Measurements from ENCODE around the gene DGKE. TPM values are rescaled to one million over a fixed set of nuclear protein-coding genes. Genes with fewer than 3 reads are reported as not detected.

Gene DGKE
- total RNA-seq, 2 experiments from 2014 or later: 34.2 to 35.7 TPM

GRCh38 chr17:56914581-56915273, 80.8 kb downstream of the DGKE start:
- ChIA-PET CTCF (interaction anchor here (1.1 to 1.9 kb wide), 4 partner anchors 22 to 80 kb away, joined by 3 to 8 read pairs (median 4); partner anchors contain the start of gene COIL), POLR2A (interaction anchor here (0.7 to 2.7 kb wide), 19 partner anchors 9 to 172 kb away, joined by 3 to 8 read pairs (median 4); no protein-coding TSS in a partner anchor)
- Mint-ChIP-seq H3K36me3 (ENCODE audit: low read depth) (peaks cover 59% of the 10 kb centered on the region), H3K27me3 (no peaks in the 10 kb centered on the region), H3K9me3 (peaks cover 22% of the 10 kb centered on the region), H3K4me3 (peak overlapping the region; percentile 98), H3K4me1 (peaks cover 58% of the 10 kb centered on the region), H3K27ac (peak overlapping the region; percentile 86)
- DNase-seq: no peak

- no peak for DNase-seq
- peaks cover 42% of the 10 kb centered on the region for H3K4me1 Mint-ChIP-seq
- ChIA-PET CTCF (no interaction called here), POLR2A (no interaction called here)
- H3K4me3 Mint-ChIP-seq: no peak overlapping the region
- H3K27me3 Mint-ChIP-seq: no peaks in the 10 kb centered on the region
- H3K9me3 Mint-ChIP-seq: peaks cover 24% of the 10 kb centered on the region
- peaks cover 32% of the 10 kb centered on the region for H3K36me3 Mint-ChIP-seq (ENCODE audit: low read depth)
- no peak overlapping the region for H3K27ac Mint-ChIP-seq
These were observed 83.8 kb downstream of the DGKE start for GRCh38 chr17:56917559-56918296.

GRCh38 chr17:56918916-56919315, 85.0 kb downstream of the DGKE start:
- peaks cover 27% of the 10 kb centered on the region for H3K36me3 Mint-ChIP-seq (ENCODE audit: low read depth)
- POLR2A ChIA-PET: interaction anchor here (1.0 kb wide), 1 partner anchor 11 kb away, joined by 3 read pairs; no protein-coding TSS in a partner anchor
- no peak overlapping the region for H3K4me3 Mint-ChIP-seq
- no peaks in the 10 kb centered on the region for H3K27me3 Mint-ChIP-seq
- DNase-seq: no peak
- CTCF ChIA-PET: no interaction called here
- peaks cover 24% of the 10 kb centered on the region for H3K9me3 Mint-ChIP-seq
- peak overlapping the region; percentile 11 for H3K27ac Mint-ChIP-seq
- H3K4me1 Mint-ChIP-seq: peaks cover 42% of the 10 kb centered on the region

Other genes starting within 250 kb of the DGKE start
- under 1 TPM; 0.23 to 0.25 TPM for gene NOG, start 240.5 kb upstream of the DGKE start, total RNA-seq
- 1 to 10 TPM; 4.1 to 4.2 TPM for gene C17orf67, start 231 bp upstream of the DGKE start, total RNA-seq
- 100 to 1,000 TPM; 180 to 181 TPM for gene TRIM25, start 79.9 kb downstream of the DGKE start, total RNA-seq
- 10 to 100 TPM; 16.2 to 17.2 TPM for gene COIL, start 126.9 kb downstream of the DGKE start, total RNA-seq
- 10 to 100 TPM; 25.0 to 27.1 TPM for gene SCPEP1, start 144.0 kb downstream of the DGKE start, total RNA-seq

Measured in activated CD4-positive, alpha-beta memory T cell treated with anti-CD3 and anti-CD28 coated beads, Interleukin-2, amount 10 ng/mL, durations not matched to agents 7 days and 5 days (primary cell).